CD14-positive monocyte (primary cell): ENCODE results near the gene GFPT2. TPM values are rescaled to one million over a fixed set of nuclear protein-coding genes. Genes with fewer than 3 reads are reported as not detected.
"Not testable (repeated sequence)": the region's sequence is repeated elsewhere in the genome, so short reads cannot be mapped to it uniquely, and the experiment has no call there.

ENCODE experiments used
- DNase-seq, 3 donors: peaks; one replicate each; pipeline ENCODE4 v3.0.0-alpha.2; 2011 to 2022
- H2AFZ ChIP-seq: 2 replicates; pipeline ENCODE4 v1.6.0; 2012; ENCODE audit warnings: mild to moderate bottlenecking, low read depth, low read length, inconsistent platforms; ENCODE audit not compliant: insufficient read depth, poor library complexity, severe bottlenecking
- H3K27ac ChIP-seq, 2 donors: 1 replicate in 1 of 2; 2 replicates in 1 of 2; pipeline ENCODE4 v1.5.1; 2012 to 2013; ENCODE audit warnings: low read length in 2 of 2, control low read depth in 1 of 2, inconsistent platforms in 1 of 2, low read depth in 1 of 2, mild to moderate bottlenecking in 1 of 2
- H3K27me3 ChIP-seq, 2 donors: one replicate each; pipeline versions ENCODE4 v1.6.0 to v1.6.1; 2011 to 2013; ENCODE audit warnings: low read length in 2 of 2; ENCODE audit not compliant: control insufficient read depth in 2 of 2, insufficient read depth in 2 of 2
- H3K36me3 ChIP-seq, 2 donors: replicated peaks in 1 of 2; 1 replicate in 1 of 2; 2 replicates in 1 of 2; pipeline versions ENCODE4 v1.5.1 to v1.6.1; 2012 to 2013; ENCODE audit warnings: low read length in 2 of 2, control low read depth in 1 of 2, inconsistent platforms in 1 of 2, mild to moderate bottlenecking in 1 of 2; ENCODE audit not compliant: insufficient read depth in 2 of 2, control insufficient read depth in 1 of 2
- H3K4me1 ChIP-seq, 2 donors: 1 replicate in 1 of 2; 2 replicates in 1 of 2; pipeline versions ENCODE4 v1.5.1 to v1.6.1; 2012 to 2013; ENCODE audit warnings: low read length in 2 of 2, control low read depth in 1 of 2, inconsistent platforms in 1 of 2, mild to moderate bottlenecking in 1 of 2, moderate library complexity in 1 of 2; ENCODE audit not compliant: insufficient read depth in 2 of 2, control insufficient read depth in 1 of 2
- H3K4me2 ChIP-seq: replicated peaks from 2 replicates; pipeline ENCODE3; 2012; ENCODE audit warnings: low read length, moderate library complexity, mild to moderate bottlenecking; ENCODE audit not compliant: poor library complexity, severe bottlenecking; ENCODE audit errors: extremely low read depth
- H3K4me3 ChIP-seq, 3 experiments: fragments of 200-600 bp in 1 of 3; sonication (generic) in 1 of 3; replicated peaks in 1 of 3; 1 replicate in 2 of 3; 2 replicates in 1 of 3; pipeline ENCODE4 v1.5.1; 2011 to 2013; ENCODE audit warnings: low read length in 3 of 3, mild to moderate bottlenecking in 3 of 3, control low read depth in 2 of 3, low read depth in 2 of 3, inconsistent platforms in 1 of 3, moderate library complexity in 1 of 3
- H3K79me2 ChIP-seq: 2 replicates; pipeline ENCODE4 v1.6.0; 2012; ENCODE audit warnings: mild to moderate bottlenecking, control low read depth, inconsistent platforms, low read length, moderate library complexity; ENCODE audit not compliant: insufficient read depth
- H3K9ac ChIP-seq: 2 replicates; pipeline ENCODE4 v1.6.0; 2017; ENCODE audit warnings: low read length, mild to moderate bottlenecking; ENCODE audit not compliant: insufficient read depth, poor library complexity, severe bottlenecking
- H3K9me3 ChIP-seq, 2 donors: replicated peaks in 1 of 2; 1 replicate in 1 of 2; 2 replicates in 1 of 2; pipeline versions ENCODE4 v1.5.1 to v1.6.1; 2012 to 2013; ENCODE audit warnings: low read length in 2 of 2, control low read depth in 1 of 2; ENCODE audit not compliant: control insufficient read depth in 1 of 2, insufficient read depth in 1 of 2
- H4K20me1 ChIP-seq: 2 replicates; pipeline ENCODE4 v1.6.0; 2012; ENCODE audit warnings: mild to moderate bottlenecking, low read length, control low read depth, moderate library complexity; ENCODE audit not compliant: insufficient read depth
- H3K27ac Mint-ChIP-seq, 7 donors: one replicate each; pipeline ENCODE4 v1.8.0; 2020; ENCODE audit warnings: mild to moderate bottlenecking in 7 of 7, mixed read lengths in 7 of 7, moderate library complexity in 6 of 7, inconsistent platforms in 2 of 7
- H3K27me3 Mint-ChIP-seq, 3 donors: one replicate each; pipeline ENCODE4 v1.8.0; 2021 to 2022; ENCODE audit warnings: low read depth in 3 of 3, mild to moderate bottlenecking in 3 of 3, mixed read lengths in 3 of 3, moderate library complexity in 3 of 3, inconsistent platforms in 1 of 3
- H3K36me3 Mint-ChIP-seq, 2 donors: one replicate each; pipeline ENCODE4 v1.8.0; 2020; ENCODE audit warnings: mixed read lengths in 2 of 2, inconsistent platforms in 1 of 2, mild to moderate bottlenecking in 1 of 2
- H3K4me1 Mint-ChIP-seq: one replicate; pipeline ENCODE4 v1.8.0; 2020; ENCODE audit warnings: mild to moderate bottlenecking, mixed read lengths
- H3K4me3 Mint-ChIP-seq, 2 donors: one replicate each; pipeline ENCODE4 v1.8.0; 2020; ENCODE audit warnings: mild to moderate bottlenecking in 2 of 2, mixed read lengths in 2 of 2, moderate library complexity in 1 of 2
- H3K9me3 Mint-ChIP-seq, 7 donors: one replicate each; pipeline ENCODE4 v1.8.0; 2020 to 2022; ENCODE audit warnings: mixed read lengths in 7 of 7, mild to moderate bottlenecking in 6 of 7, moderate library complexity in 6 of 7, inconsistent platforms in 2 of 7
- WGBS: methylation state at CpG from one replicate; pipeline ENCODE4 v1.1.5; 2013; ENCODE audit warnings: missing lambda C conversion rate; ENCODE audit not compliant: insufficient coverage; 5-methylcytosine and 5-hydroxymethylcytosine counted together
- intact Hi-C, 2 donors: fragments of 100-400 bp; cut with micrococcal nuclease; formaldehyde crosslinking; loops; one replicate each; pipeline versions ENCODE4 v1.15.0 to v1.15.1; 2023
- polyA plus RNA-seq, 3 donors: library from polyadenylated mRNA; depleted of rRNA in 1 of 3; unstranded in 2 of 3; stranded (reverse) in 1 of 3; fragments of 300-500 nt in 2 of 3; fragments of >200 nt in 1 of 3; fragmentation: Illumina TruSeq in 2 of 3; gene quantifications; 1 replicate in 2 of 3; 2 replicates in 1 of 3; pipeline ENCODE4 v1.2.3, GENCODE V29; 2012 to 2021
- TF ChIP-seq, protein P1 (sequence below): fragments of 200-600 bp; IDR thresholded peaks from one replicate; pipeline ENCODE4 v1.8.0; 2022; ENCODE audit warnings: antibody characterized with exemption, mild to moderate bottlenecking

The GFPT2 gene
- polyA plus RNA-seq, 3 donors = not detected

DNA sequence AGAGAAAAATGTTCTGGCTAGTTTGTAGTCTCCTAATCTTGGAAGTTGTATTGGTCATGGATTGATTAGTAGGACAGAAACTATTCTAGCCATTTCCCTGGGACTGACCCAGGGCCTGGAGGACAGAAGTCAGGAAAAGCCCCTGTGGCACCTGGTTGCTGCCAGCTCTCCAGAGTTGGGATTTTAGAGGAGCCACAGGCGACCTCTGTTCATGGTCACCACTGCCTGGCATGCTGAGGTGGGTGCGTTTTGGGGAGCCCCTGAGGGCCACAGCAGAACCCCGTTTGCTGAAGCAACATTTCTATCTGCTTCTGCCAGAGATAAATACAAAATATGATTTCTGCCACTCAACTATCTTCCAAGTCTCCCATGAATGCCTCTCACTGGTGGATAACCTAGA is 53.6 kb downstream of the GFPT2 start:
- no peak overlapping the region for H3K27ac Mint-ChIP-seq
- Histone ChIP-seq H3K4me3 (no peak overlapping the region), H3K9ac (no peak overlapping the region), H3K79me2 (no peaks in the 10 kb centered on the region), H3K36me3 (no peaks in the 10 kb centered on the region), H3K9me3 (no peaks in the 10 kb centered on the region), H3K4me1 (peaks cover 2 to 6% of the 10 kb centered on the region in 2 donors), H3K4me2 (no peak overlapping the region), H2AFZ (no peak overlapping the region), H4K20me1 (no peaks in the 10 kb centered on the region), H3K27me3 (no peaks in the 10 kb centered on the region), H3K27ac (no peak overlapping the region)
- peaks cover 0 to 7% (median 2%) of the 10 kb centered on the region in 7 donors for H3K9me3 Mint-ChIP-seq
- no peaks in the 10 kb centered on the region for H3K36me3 Mint-ChIP-seq
- 72% methylated on average over 2 of the region's 3 CpGs for WGBS
- H3K4me3 Mint-ChIP-seq = no peak overlapping the region
- peaks cover 0 to 8% (median 7%) of the 10 kb centered on the region in 3 donors for H3K27me3 Mint-ChIP-seq
- peaks cover 6% of the 10 kb centered on the region for H3K4me1 Mint-ChIP-seq
- intact Hi-C loops = loop anchor here (10.0 kb wide), 1 partner anchor 195 kb away; the partner anchor contains the start of gene CNOT6 (in 2 of the 2)
- DNase-seq = no peak
- TF ChIP-seq, protein P1, sequence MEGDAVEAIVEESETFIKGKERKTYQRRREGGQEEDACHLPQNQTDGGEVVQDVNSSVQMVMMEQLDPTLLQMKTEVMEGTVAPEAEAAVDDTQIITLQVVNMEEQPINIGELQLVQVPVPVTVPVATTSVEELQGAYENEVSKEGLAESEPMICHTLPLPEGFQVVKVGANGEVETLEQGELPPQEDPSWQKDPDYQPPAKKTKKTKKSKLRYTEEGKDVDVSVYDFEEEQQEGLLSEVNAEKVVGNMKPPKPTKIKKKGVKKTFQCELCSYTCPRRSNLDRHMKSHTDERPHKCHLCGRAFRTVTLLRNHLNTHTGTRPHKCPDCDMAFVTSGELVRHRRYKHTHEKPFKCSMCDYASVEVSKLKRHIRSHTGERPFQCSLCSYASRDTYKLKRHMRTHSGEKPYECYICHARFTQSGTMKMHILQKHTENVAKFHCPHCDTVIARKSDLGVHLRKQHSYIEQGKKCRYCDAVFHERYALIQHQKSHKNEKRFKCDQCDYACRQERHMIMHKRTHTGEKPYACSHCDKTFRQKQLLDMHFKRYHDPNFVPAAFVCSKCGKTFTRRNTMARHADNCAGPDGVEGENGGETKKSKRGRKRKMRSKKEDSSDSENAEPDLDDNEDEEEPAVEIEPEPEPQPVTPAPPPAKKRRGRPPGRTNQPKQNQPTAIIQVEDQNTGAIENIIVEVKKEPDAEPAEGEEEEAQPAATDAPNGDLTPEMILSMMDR = no peak

DNA sequence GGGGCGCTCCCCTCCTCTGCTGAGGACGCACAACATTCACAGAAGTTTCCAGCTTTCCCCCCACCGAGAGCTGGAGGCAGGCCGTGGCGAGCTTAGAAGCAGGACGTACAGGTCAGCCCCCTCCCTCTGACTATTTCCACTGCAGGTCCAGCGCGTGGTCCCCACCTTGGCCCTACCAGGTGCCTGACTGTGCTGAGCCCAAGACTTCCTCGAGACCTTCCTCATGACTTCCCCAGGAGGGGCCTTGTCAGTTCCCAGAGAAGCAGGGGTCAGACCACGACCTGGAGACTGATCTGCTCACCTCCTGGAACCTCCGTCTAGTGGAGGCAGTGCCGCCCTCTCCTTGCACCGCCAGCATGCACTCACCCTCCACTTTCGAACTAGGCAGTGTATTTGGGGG is 54.1 kb downstream of the GFPT2 start:
- H3K79me2 ChIP-seq, H4K20me1 ChIP-seq, H3K9me3 ChIP-seq, H3K4me3 Mint-ChIP-seq, H3K9me3 Mint-ChIP-seq, H3K4me1 ChIP-seq, H3K27ac ChIP-seq, H2AFZ ChIP-seq, H3K27me3 Mint-ChIP-seq, H3K27me3 ChIP-seq, H3K4me3 ChIP-seq, H3K9ac ChIP-seq, H3K36me3 ChIP-seq, H3K36me3 Mint-ChIP-seq, H3K4me2 ChIP-seq, DNase-seq: not testable (repeated sequence)
- intact Hi-C loops = loop anchor here (10.0 kb wide), 1 partner anchor 196 kb away; the partner anchor contains the start of gene CNOT6 (in 2 of the 2)
- WGBS = 94% methylated on average over 10 of the region's 14 CpGs
- Mint-ChIP-seq H3K4me1 (peaks cover 10% of the 10 kb centered on the region), H3K27ac (peak overlapping the region in 1 of 7 donors; percentile 57)
